ENCODE measurements around the gene HTR3A.

The HTR3A gene

GRCh38 chr11:113954235-113954634 is 20.7 kb upstream of the HTR3A start:
- Histone ChIP-seq H3K9ac (ENCODE audit: low read depth, low read length) (no peak overlapping the region), H3K4me1 (ENCODE audit: insufficient read depth, low read length) (no peaks in the 10 kb centered on the region), H4K20me1 (ENCODE audit: insufficient read depth, low read length) (no peaks in the 10 kb centered on the region), H3K27me3 (ENCODE audit: insufficient read depth, low read length, poor library complexity) (peaks cover 12% of the 10 kb centered on the region), H3K9me3 (ENCODE audit: insufficient read depth, low read length, severe bottlenecking) (no peaks in the 10 kb centered on the region), H2AFZ (ENCODE audit: low read depth, low read length) (no peak overlapping the region), H3K36me3 (ENCODE audit: insufficient read depth, low read length) (no peaks in the 10 kb centered on the region), H3K4me2 (ENCODE audit: insufficient read depth, low read length) (no peak overlapping the region), H3K27ac (ENCODE audit: low read length) (no peak overlapping the region), H3K79me2 (ENCODE audit: insufficient read depth, low read length) (no peaks in the 10 kb centered on the region), H3K4me3 (ENCODE audit: low read depth in 1 of 2, low read length in 2 of 2) (no peak overlapping the region)
- no peak for DNase-seq
- no peak for TF ChIP-seq EZH2 (IDR thresholded peaks at IDR 0.05; ENCODE audit: borderline replicate concordance, low read depth, low read length, severe bottlenecking)
- no peak for TF ChIP-seq CTCF (IDR thresholded peaks at IDR 0.05; ENCODE audit: borderline replicate concordance, extremely low read depth, low read length, poor library complexity, severe bottlenecking)
- ATAC-seq (ENCODE audit: insufficient read depth, low read depth): no peak

GRCh38 chr11:113956986-113957385 is 17.9 kb upstream of the HTR3A start:
- Histone ChIP-seq H4K20me1 (ENCODE audit: insufficient read depth, low read length) (no peaks in the 10 kb centered on the region), H2AFZ (ENCODE audit: low read depth, low read length) (no peak overlapping the region), H3K4me2 (ENCODE audit: insufficient read depth, low read length) (no peak overlapping the region), H3K79me2 (ENCODE audit: insufficient read depth, low read length) (no peaks in the 10 kb centered on the region), H3K9ac (ENCODE audit: low read depth, low read length) (no peak overlapping the region), H3K9me3 (ENCODE audit: insufficient read depth, low read length, severe bottlenecking) (no peaks in the 10 kb centered on the region), H3K36me3 (ENCODE audit: insufficient read depth, low read length) (no peaks in the 10 kb centered on the region), H3K27me3 (ENCODE audit: insufficient read depth, low read length, poor library complexity) (peaks cover 12% of the 10 kb centered on the region), H3K27ac (ENCODE audit: low read length) (no peak overlapping the region), H3K4me1 (ENCODE audit: insufficient read depth, low read length) (no peaks in the 10 kb centered on the region), H3K4me3 (ENCODE audit: low read depth in 1 of 2, low read length in 2 of 2) (no peak overlapping the region)
- ATAC-seq (ENCODE audit: insufficient read depth, low read depth) (no peak), DNase-seq (no peak)
- TF ChIP-seq EZH2 (IDR thresholded peaks at IDR 0.05; ENCODE audit: borderline replicate concordance, low read depth, low read length, severe bottlenecking): no peak
- no peak for TF ChIP-seq CTCF (IDR thresholded peaks at IDR 0.05; ENCODE audit: borderline replicate concordance, extremely low read depth, low read length, poor library complexity, severe bottlenecking)

- H3K4me2 ChIP-seq (ENCODE audit: insufficient read depth, low read length): no peak overlapping the region
- ATAC-seq (ENCODE audit: insufficient read depth, low read depth) (no peak), DNase-seq (no peak)
- H2AFZ ChIP-seq (ENCODE audit: low read depth, low read length): no peak overlapping the region
- peaks cover 7% of the 10 kb centered on the region for H3K27me3 ChIP-seq (ENCODE audit: insufficient read depth, low read length, poor library complexity)
- no peak overlapping the region for H3K4me3 ChIP-seq (ENCODE audit: low read depth in 1 of 2, low read length in 2 of 2)
- H3K9me3 ChIP-seq (ENCODE audit: insufficient read depth, low read length, severe bottlenecking): no peaks in the 10 kb centered on the region
- no peaks in the 10 kb centered on the region for H3K79me2 ChIP-seq (ENCODE audit: insufficient read depth, low read length)
- no peaks in the 10 kb centered on the region for H3K4me1 ChIP-seq (ENCODE audit: insufficient read depth, low read length)
- H3K36me3 ChIP-seq (ENCODE audit: insufficient read depth, low read length): no peaks in the 10 kb centered on the region
- no peaks in the 10 kb centered on the region for H4K20me1 ChIP-seq (ENCODE audit: insufficient read depth, low read length)
- H3K9ac ChIP-seq (ENCODE audit: low read depth, low read length): no peak overlapping the region
- H3K27ac ChIP-seq (ENCODE audit: low read length): no peak overlapping the region
- TF ChIP-seq EZH2 (IDR thresholded peaks at IDR 0.05; ENCODE audit: borderline replicate concordance, low read depth, low read length, severe bottlenecking) (no peak), CTCF (IDR thresholded peaks at IDR 0.05; ENCODE audit: borderline replicate concordance, extremely low read depth, low read length, poor library complexity, severe bottlenecking) (no peak)
These were observed 14.1 kb upstream of the HTR3A start for GRCh38 chr11:113960702-113961330.
